ENCODE data around the gene ATP2A1. TPM values are rescaled to one million over a fixed set of nuclear protein-coding genes. Genes with fewer than 3 reads are reported as not detected.

The ATP2A1 gene
- total and polyA plus RNA-seq, 2 experiments from 2014 or later, result 2.6 TPM

GRCh38 chr16:28839899-28840298, 38.4 kb upstream of the ATP2A1 start:
- Histone ChIP-seq H3K4me1 (ENCODE audit: low read depth) (peaks cover 1% of the 10 kb centered on the region), H3K4me3 (no peak overlapping the region), H3K27ac (peak overlapping the region; percentile 23), H3K9me3 (ENCODE audit: low read depth) (no peaks in the 10 kb centered on the region), H3K27me3 (no peaks in the 10 kb centered on the region), H3K36me3 (peaks cover 56% of the 10 kb centered on the region)
- no peak for DNase-seq (ENCODE audit: low read depth in 1 of 2, low spot score in 1 of 2)
- TF ChIP-seq, protein P1, sequence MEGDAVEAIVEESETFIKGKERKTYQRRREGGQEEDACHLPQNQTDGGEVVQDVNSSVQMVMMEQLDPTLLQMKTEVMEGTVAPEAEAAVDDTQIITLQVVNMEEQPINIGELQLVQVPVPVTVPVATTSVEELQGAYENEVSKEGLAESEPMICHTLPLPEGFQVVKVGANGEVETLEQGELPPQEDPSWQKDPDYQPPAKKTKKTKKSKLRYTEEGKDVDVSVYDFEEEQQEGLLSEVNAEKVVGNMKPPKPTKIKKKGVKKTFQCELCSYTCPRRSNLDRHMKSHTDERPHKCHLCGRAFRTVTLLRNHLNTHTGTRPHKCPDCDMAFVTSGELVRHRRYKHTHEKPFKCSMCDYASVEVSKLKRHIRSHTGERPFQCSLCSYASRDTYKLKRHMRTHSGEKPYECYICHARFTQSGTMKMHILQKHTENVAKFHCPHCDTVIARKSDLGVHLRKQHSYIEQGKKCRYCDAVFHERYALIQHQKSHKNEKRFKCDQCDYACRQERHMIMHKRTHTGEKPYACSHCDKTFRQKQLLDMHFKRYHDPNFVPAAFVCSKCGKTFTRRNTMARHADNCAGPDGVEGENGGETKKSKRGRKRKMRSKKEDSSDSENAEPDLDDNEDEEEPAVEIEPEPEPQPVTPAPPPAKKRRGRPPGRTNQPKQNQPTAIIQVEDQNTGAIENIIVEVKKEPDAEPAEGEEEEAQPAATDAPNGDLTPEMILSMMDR (IDR thresholded peaks at IDR 0.05; ENCODE audit: low read depth, low read length), result no peak

DNA sequence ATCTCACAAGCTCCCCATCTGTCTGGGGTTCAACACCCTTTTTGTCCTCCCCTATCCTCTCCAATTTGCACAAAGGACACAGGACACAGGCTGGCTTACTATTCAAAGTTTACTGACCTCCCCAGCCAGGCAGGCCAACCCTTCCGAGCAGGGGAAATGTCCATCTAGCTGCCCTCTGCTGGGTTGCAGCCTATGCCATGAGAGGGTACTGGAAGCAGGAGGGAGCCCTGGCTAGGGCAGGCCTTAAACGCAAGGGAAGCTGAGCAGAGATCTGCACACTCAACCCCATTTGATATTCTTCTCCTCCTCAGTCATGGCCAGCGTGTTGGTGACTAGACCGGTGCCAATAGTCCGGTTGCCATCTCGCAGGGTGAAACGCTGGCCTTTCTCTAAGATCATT, 35.6 kb upstream of the ATP2A1 start:
- H3K4me1 ChIP-seq (ENCODE audit: low read depth), result peaks cover 7% of the 10 kb centered on the region
- no peak overlapping the region for H3K4me3 ChIP-seq
- DNase-seq (ENCODE audit: low read depth in 1 of 2, low spot score in 1 of 2), result no peak
- H3K9me3 ChIP-seq (ENCODE audit: low read depth), result no peaks in the 10 kb centered on the region
- TF ChIP-seq, protein P1 (IDR thresholded peaks at IDR 0.05; ENCODE audit: low read depth, low read length), result no peak
- H3K27me3 ChIP-seq, result no peaks in the 10 kb centered on the region
- peaks cover 38% of the 10 kb centered on the region for H3K36me3 ChIP-seq
- no peak overlapping the region for H3K27ac ChIP-seq

DNA sequence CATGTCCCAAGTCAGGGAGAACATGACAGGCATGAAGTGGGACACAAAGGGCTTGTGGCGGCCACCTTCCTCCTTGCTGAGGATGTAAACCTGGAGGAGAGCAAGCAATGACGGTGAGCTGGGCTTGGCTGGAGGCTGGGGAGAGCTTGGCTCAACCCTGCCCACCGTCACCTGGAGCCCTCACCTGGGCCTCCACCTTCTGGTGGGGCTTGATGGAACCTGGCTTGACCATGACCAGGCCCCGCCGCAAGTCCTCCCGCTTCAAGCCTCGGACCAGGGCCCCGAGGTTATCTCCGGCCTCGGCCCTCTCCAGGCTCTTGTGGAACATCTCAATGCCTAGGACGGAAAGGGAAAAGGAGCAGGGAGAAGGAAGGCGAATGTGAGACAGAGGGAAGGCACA, 34.5 kb upstream of the ATP2A1 start:
- DNase-seq (ENCODE audit: low read depth in 1 of 2, low spot score in 1 of 2), result no peak
- Histone ChIP-seq H3K27me3 (no peaks in the 10 kb centered on the region), H3K36me3 (peaks cover 32% of the 10 kb centered on the region), H3K9me3 (ENCODE audit: low read depth) (no peaks in the 10 kb centered on the region), H3K27ac (no peak overlapping the region), H3K4me1 (ENCODE audit: low read depth) (peaks cover 7% of the 10 kb centered on the region), H3K4me3 (no peak overlapping the region)
- TF ChIP-seq, protein P1 (IDR thresholded peaks at IDR 0.05; ENCODE audit: low read depth, low read length), result no peak

DNA sequence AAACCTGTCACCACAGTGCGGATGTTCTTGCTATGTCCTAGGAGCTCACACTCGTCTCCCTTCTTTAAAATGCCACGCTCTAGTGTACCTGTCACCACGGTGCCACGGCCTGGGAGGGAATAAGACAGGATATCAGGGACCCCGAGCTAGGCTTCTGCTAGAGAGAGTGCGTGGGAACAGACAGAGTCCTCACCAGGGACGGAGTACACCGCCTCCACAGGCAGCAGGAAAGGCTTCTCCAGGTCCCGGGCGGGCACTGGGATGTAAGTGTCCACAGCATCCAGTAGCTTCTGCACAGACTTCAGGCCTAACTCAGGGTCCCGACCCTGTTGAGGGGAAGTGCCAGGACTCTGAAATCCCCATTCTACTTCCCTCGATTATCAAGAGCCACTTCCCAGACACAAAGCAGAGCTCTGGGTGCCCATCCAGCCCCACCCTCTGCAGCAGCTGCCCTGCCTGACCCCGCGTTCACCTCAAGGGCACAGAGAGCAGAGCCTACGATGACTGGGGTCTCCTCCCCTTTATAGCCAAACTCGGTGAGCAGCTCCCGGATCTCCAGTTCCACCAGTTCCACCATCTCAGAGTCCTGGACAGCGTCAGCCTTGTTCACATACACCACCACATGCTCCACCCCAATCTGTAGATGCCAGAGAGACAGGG, 33.9 kb upstream of the ATP2A1 start:
- no peak for DNase-seq (ENCODE audit: low read depth in 1 of 2, low spot score in 1 of 2)
- Histone ChIP-seq H3K27me3 (no peaks in the 10 kb centered on the region), H3K9me3 (ENCODE audit: low read depth) (no peaks in the 10 kb centered on the region), H3K36me3 (peaks cover 32% of the 10 kb centered on the region), H3K4me3 (no peak overlapping the region), H3K4me1 (ENCODE audit: low read depth) (peaks cover 7% of the 10 kb centered on the region), H3K27ac (peak overlapping the region; percentile 71)
- TF ChIP-seq, protein P1 (IDR thresholded peaks at IDR 0.05; ENCODE audit: low read depth, low read length), result no peak

GRCh38 chr16:28845293-28845692, 33.0 kb upstream of the ATP2A1 start:
- Histone ChIP-seq H3K27ac (peak overlapping the region; percentile 71), H3K4me3 (peak overlapping the region; percentile 74), H3K36me3 (peaks cover 32% of the 10 kb centered on the region), H3K4me1 (ENCODE audit: low read depth) (peaks cover 7% of the 10 kb centered on the region), H3K9me3 (ENCODE audit: low read depth) (no peaks in the 10 kb centered on the region), H3K27me3 (no peaks in the 10 kb centered on the region)
- peak; percentile 26 to 40 for DNase-seq (ENCODE audit: low read depth in 1 of 2, low spot score in 1 of 2)
- TF ChIP-seq, protein P1 (IDR thresholded peaks at IDR 0.05; ENCODE audit: low read depth, low read length), result no peak

All from cardiac muscle cell (in vitro differentiated cells and primary cell).